ENCODE measurements around the gene PSMA2. TPM values are rescaled to one million over a fixed set of nuclear protein-coding genes. Genes with fewer than 3 reads are reported as not detected.

Gene PSMA2
- polyA plus RNA-seq, 1 experiment: 50.8 TPM

DNA sequence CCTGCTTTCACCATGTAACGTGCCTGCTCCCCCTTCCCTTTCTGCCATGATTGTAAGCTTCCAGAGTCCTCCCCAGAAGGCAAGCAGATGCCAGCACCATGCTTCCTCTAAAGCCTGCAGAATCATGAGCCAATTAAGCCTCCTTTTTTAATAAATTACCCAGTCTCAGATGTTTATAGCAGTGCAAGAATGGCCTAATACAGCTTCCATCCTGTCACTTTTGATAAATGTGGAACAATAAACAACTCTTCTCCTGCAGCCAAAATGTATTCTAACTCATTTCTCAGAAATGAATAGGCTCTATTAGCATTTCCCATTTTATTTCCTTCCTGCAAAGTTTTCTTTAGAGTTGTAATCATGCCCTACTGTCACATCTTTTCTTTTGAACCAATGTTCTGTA lies 63.5 kb downstream of the PSMA2 start:
- Histone ChIP-seq H3K36me3 (ENCODE audit: control insufficient read depth, insufficient read depth, low read length) (no peaks in the 10 kb centered on the region), H3K27me3 (ENCODE audit: control insufficient read depth, insufficient read depth, low read length) (no peaks in the 10 kb centered on the region), H3K4me3 (ENCODE audit: low read depth, low read length) (no peak overlapping the region)
- ChIA-PET CTCF (interaction anchor here (1.0 kb wide), 1 partner anchor 925 kb away, joined by 3 read pairs; no protein-coding TSS in a partner anchor), POLR2A (no interaction called here)
- DNase-seq (ENCODE audit: low read depth): no peak
- TF ChIP-seq, protein P1, sequence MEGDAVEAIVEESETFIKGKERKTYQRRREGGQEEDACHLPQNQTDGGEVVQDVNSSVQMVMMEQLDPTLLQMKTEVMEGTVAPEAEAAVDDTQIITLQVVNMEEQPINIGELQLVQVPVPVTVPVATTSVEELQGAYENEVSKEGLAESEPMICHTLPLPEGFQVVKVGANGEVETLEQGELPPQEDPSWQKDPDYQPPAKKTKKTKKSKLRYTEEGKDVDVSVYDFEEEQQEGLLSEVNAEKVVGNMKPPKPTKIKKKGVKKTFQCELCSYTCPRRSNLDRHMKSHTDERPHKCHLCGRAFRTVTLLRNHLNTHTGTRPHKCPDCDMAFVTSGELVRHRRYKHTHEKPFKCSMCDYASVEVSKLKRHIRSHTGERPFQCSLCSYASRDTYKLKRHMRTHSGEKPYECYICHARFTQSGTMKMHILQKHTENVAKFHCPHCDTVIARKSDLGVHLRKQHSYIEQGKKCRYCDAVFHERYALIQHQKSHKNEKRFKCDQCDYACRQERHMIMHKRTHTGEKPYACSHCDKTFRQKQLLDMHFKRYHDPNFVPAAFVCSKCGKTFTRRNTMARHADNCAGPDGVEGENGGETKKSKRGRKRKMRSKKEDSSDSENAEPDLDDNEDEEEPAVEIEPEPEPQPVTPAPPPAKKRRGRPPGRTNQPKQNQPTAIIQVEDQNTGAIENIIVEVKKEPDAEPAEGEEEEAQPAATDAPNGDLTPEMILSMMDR (IDR thresholded peaks at IDR 0.05; ENCODE audit: insufficient read depth, low read depth, low read length): no peak

Other genes starting within 250 kb of the PSMA2 start
- 4.2 and 4.8 TPM in 2 replicates for gene C7orf25, start 20.1 kb downstream of the PSMA2 start, polyA plus RNA-seq (2011; rRNA removed)
- gene MRPL32, start 202 bp upstream of the PSMA2 start, polyA plus RNA-seq (2011; rRNA removed): 35.6 and 44.5 TPM in 2 replicates
- gene HECW1, start 180.5 kb upstream of the PSMA2 start, polyA plus RNA-seq (2011; rRNA removed): 2.1 and 2.9 TPM in 2 replicates

Measured in BJ (cell line).